GM12891 (cell line): ENCODE data around the gene CLASP2.

Experiments
- POLR2A ChIP-seq: IDR thresholded peaks from 2 replicates; pipeline ENCODE4 v1.6.1; 2011; ENCODE audit warnings: low read depth, low read length, control low read depth
- POLR2AphosphoS5 ChIP-seq: IDR thresholded peaks from 2 replicates; pipeline ENCODE4 v1.6.1; 2011; ENCODE audit warnings: low read depth, low read length, control low read depth
- POU2F2 ChIP-seq: IDR thresholded peaks from 2 replicates; pipeline ENCODE4 v1.6.1; 2011; ENCODE audit warnings: low read depth, mild to moderate bottlenecking, control low read depth, low read length, moderate library complexity
- SPI1 ChIP-seq: IDR thresholded peaks from 2 replicates; pipeline ENCODE4 v1.6.1; 2011; ENCODE audit warnings: low read depth, low read length, control low read depth
- TAF1 ChIP-seq: IDR thresholded peaks from 2 replicates; pipeline ENCODE4 v1.6.1; 2011; ENCODE audit warnings: low read depth, low read length, control low read depth

GRCh38 chr3:33758281-33758680 lies 40.2 kb upstream of the CLASP2 start:
- TF ChIP-seq TAF1 (no peak), POU2F2 (no peak), POLR2A (no peak), POLR2AphosphoS5 (no peak), SPI1 (no peak)
